Body of pancreas (tissue), 4 donors: ENCODE data around the gene PAQR8.

ENCODE experiments used
- CTCF ChIP-seq, 7 experiments: fragments of 450-650 bp in 4 of 7; fragments of 200-600 bp in 3 of 7; sonication (generic) in 3 of 7; IDR thresholded peaks; one replicate each; pipeline ENCODE4 v1.5.1; 2016 to 2019; ENCODE audit warnings: antibody characterized with exemption in 7 of 7
- POLR2A ChIP-seq, 3 donors: fragments of 450-650 bp; IDR thresholded peaks; one replicate each; pipeline ENCODE4 v1.6.1; 2016; ENCODE audit warnings: antibody characterized with exemption in 3 of 3, mild to moderate bottlenecking in 2 of 3

DNA sequence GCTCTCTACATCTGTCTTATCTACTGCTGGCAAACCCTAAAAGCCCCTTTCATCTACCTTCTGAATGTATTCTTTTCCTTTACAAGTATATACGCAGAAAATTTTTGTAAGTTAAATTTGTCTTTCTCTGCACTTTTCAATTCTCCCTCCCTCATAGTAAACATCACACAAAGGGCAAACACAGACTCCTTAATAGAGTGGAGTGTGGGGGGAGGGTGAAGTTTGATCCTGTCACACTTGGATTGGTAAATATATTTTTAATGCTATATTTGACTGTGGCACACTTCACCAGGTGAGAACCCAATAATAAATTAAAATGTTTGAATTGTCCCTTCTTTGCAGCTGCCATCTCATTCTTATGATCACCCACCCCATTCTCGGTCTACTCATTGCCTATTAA, 33.2 kb upstream of the PAQR8 start:
- TF ChIP-seq CTCF (IDR thresholded peaks at IDR 0.05) (no peak), POLR2A (IDR thresholded peaks at IDR 0.05) (no peak)
